H1 (cell line): Measurements from ENCODE around the gene FOXO4. TPM values are rescaled to one million over a fixed set of nuclear protein-coding genes. Genes with fewer than 3 reads are reported as not detected.

ENCODE experiments used
- CTCF ChIA-PET: fragments of 300-600 bp; sonication (Branson Sonifier 250); formaldehyde crosslinking; loops from one replicate; lab custom pipeline; 2021; ENCODE audit not compliant: partially characterized antibody; lab: Charles Lee
- POLR2A ChIA-PET: fragments of 300-600 bp; sonication (Branson Sonifier 250); formaldehyde crosslinking; loops from one replicate; lab custom pipeline; 2021; ENCODE audit warnings: inconsistent platforms; ENCODE audit not compliant: partially characterized antibody; lab: Charles Lee
- DNase-seq, 2 experiments: peaks; one replicate each; pipeline versions ENCODE4 v3.0.0 to v3.0.0-alpha.2; 2010 to 2022; ENCODE audit warnings: low spot score in 2 of 2, low read depth in 1 of 2, mixed read lengths in 1 of 2
- FAIRE-seq: peaks from 2 replicates; lab custom pipeline; 2011; peaks lifted over from hg19 to GRCh38; lab: Jason Lieb, UNC
- H2AFZ ChIP-seq: 2 replicates; pipeline ENCODE4 v1.8.1; 2012; ENCODE audit warnings: low read length, inconsistent platforms
- H2AK5ac ChIP-seq: 2 replicates; pipeline ENCODE4 v1.6.1; 2013; ENCODE audit warnings: low read depth, low read length
- H2BK120ac ChIP-seq: replicated peaks from 2 replicates; pipeline ENCODE3; 2013; ENCODE audit warnings: low read depth, low read length, inconsistent platforms
- H2BK12ac ChIP-seq: 2 replicates; pipeline ENCODE4 v1.6.1; 2013; ENCODE audit warnings: low read depth, low read length
- H2BK15ac ChIP-seq: 2 replicates; pipeline ENCODE4 v1.6.1; 2013; ENCODE audit warnings: low read length
- H2BK20ac ChIP-seq: 2 replicates; pipeline ENCODE4 v1.6.1; 2013; ENCODE audit warnings: low read length
- H2BK5ac ChIP-seq: 2 replicates; pipeline ENCODE4 v1.6.1; 2013; ENCODE audit warnings: low read depth, low read length
- H3K14ac ChIP-seq: 2 replicates; pipeline ENCODE4 v1.6.1; 2013; ENCODE audit warnings: inconsistent platforms; ENCODE audit not compliant: insufficient read length
- H3K18ac ChIP-seq: 2 replicates; pipeline ENCODE4 v1.6.1; 2013; ENCODE audit warnings: low read length; ENCODE audit errors: extremely low read depth
- H3K23ac ChIP-seq: 2 replicates; pipeline ENCODE4 v1.6.1; 2013; ENCODE audit warnings: inconsistent platforms; ENCODE audit not compliant: insufficient read length
- H3K23me2 ChIP-seq: 2 replicates; pipeline ENCODE4 v1.6.1; 2013; ENCODE audit warnings: low read depth, low read length
- H3K27ac ChIP-seq: 2 replicates; pipeline ENCODE4 v1.6.1; 2011; ENCODE audit warnings: low read depth, low read length, inconsistent platforms
- H3K27me3 ChIP-seq, 4 experiments: replicated peaks in 1 of 4; 1 replicate in 1 of 4; 2 replicates in 3 of 4; pipeline versions ENCODE4 v1.6.1 to v1.8.1; 2011 to 2013; ENCODE audit warnings: low read length in 3 of 4, mild to moderate bottlenecking in 3 of 4, inconsistent platforms in 2 of 4, mixed read lengths in 2 of 4, moderate library complexity in 1 of 4; ENCODE audit not compliant: control insufficient read depth in 3 of 4, insufficient read depth in 3 of 4; ENCODE audit errors: extremely low read depth in 1 of 4
- H3K36me3 ChIP-seq, 4 experiments: 2 replicates each; pipeline versions ENCODE4 v1.6.1 to v1.8.1; 2011 to 2013; ENCODE audit warnings: mild to moderate bottlenecking in 4 of 4, low read length in 3 of 4, moderate library complexity in 2 of 4, control low read depth in 1 of 4, inconsistent platforms in 1 of 4; ENCODE audit not compliant: insufficient read depth in 4 of 4, control insufficient read depth in 2 of 4
- H3K4ac ChIP-seq: replicated peaks from 2 replicates; pipeline ENCODE3; 2013; ENCODE audit warnings: low read length, low read depth, mixed read lengths, inconsistent platforms; ENCODE audit not compliant: insufficient read length
- H3K4me1 ChIP-seq, 4 experiments: replicated peaks in 1 of 4; 1 replicate in 1 of 4; 2 replicates in 3 of 4; pipeline versions ENCODE4 v1.6.1 to v1.8.1; 2011 to 2013; ENCODE audit warnings: low read length in 3 of 4, inconsistent platforms in 2 of 4, mixed read lengths in 1 of 4; ENCODE audit not compliant: insufficient read depth in 4 of 4, control insufficient read depth in 3 of 4
- H3K4me2 ChIP-seq, 2 experiments: 2 replicates each; pipeline versions ENCODE4 v1.6.1 to v1.8.1; 2011 to 2013; ENCODE audit warnings: low read depth in 2 of 2, low read length in 2 of 2, control low read depth in 1 of 2, inconsistent platforms in 1 of 2, mild to moderate bottlenecking in 1 of 2; ENCODE audit not compliant: insufficient read depth in 1 of 2
- H3K4me3 ChIP-seq, 4 experiments: fragments of 200-600, 300-600 bp in 1 of 4; sonication (generic), shearing (Covaris generic), sonication (Bioruptor Twin) in 1 of 4; 2 replicates each; pipeline versions ENCODE4 v1.5.1 to v1.8.1; 2011 to 2016; ENCODE audit warnings: low read length in 4 of 4, low read depth in 3 of 4, control low read depth in 2 of 4, inconsistent platforms in 2 of 4, mild to moderate bottlenecking in 2 of 4, mixed read lengths in 1 of 4, moderate library complexity in 1 of 4; ENCODE audit not compliant: insufficient read depth in 2 of 4; ENCODE audit errors: extremely low read depth in 1 of 4
- H3K56ac ChIP-seq: replicated peaks from 2 replicates; pipeline ENCODE3; 2013; ENCODE audit warnings: low read depth, mild to moderate bottlenecking, mixed read lengths, low read length, inconsistent platforms; ENCODE audit not compliant: insufficient read length
- H3K79me1 ChIP-seq: 2 replicates; pipeline ENCODE4 v1.6.1; 2013; ENCODE audit warnings: low read depth, low read length, control low read depth
- H3K79me2 ChIP-seq, 2 experiments: 2 replicates each; pipeline versions ENCODE4 v1.6.1 to v1.8.1; 2012 to 2013; ENCODE audit warnings: low read length in 2 of 2, mild to moderate bottlenecking in 2 of 2, inconsistent platforms in 1 of 2; ENCODE audit not compliant: insufficient read depth in 2 of 2, control insufficient read depth in 1 of 2
- H3K9ac ChIP-seq, 4 experiments: replicated peaks in 1 of 4; 1 replicate in 1 of 4; 2 replicates in 3 of 4; pipeline versions ENCODE4 v1.6.1 to v1.8.1; 2011 to 2013; ENCODE audit warnings: low read depth in 3 of 4, low read length in 3 of 4, control low read depth in 2 of 4, mild to moderate bottlenecking in 2 of 4, moderate library complexity in 2 of 4, inconsistent platforms in 1 of 4; ENCODE audit errors: extremely low read depth in 1 of 4
- H3K9me3 ChIP-seq, 2 experiments: 2 replicates each; pipeline versions ENCODE4 v1.6.1 to v1.8.1; 2012 to 2013; ENCODE audit warnings: mild to moderate bottlenecking in 2 of 2, moderate library complexity in 2 of 2, control low read depth in 1 of 2, inconsistent platforms in 1 of 2, low read depth in 1 of 2, low read length in 1 of 2, mixed read lengths in 1 of 2; ENCODE audit not compliant: insufficient read depth in 2 of 2
- H4K20me1 ChIP-seq, 2 experiments: replicated peaks in 1 of 2; 2 replicates each; pipeline versions ENCODE3 to v1.8.1; 2011 to 2013; ENCODE audit warnings: inconsistent platforms in 2 of 2, low read length in 2 of 2, mild to moderate bottlenecking in 1 of 2; ENCODE audit not compliant: insufficient read depth in 2 of 2, control insufficient read depth in 1 of 2
- H4K5ac ChIP-seq: 2 replicates; pipeline ENCODE4 v1.6.1; 2013; ENCODE audit warnings: low read length, low read depth, mixed read lengths, inconsistent platforms; ENCODE audit not compliant: insufficient read length
- H4K8ac ChIP-seq: 2 replicates; pipeline ENCODE4 v1.8.0; 2013; ENCODE audit warnings: mild to moderate bottlenecking, moderate library complexity, low read length, inconsistent platforms; ENCODE audit not compliant: insufficient read depth; ENCODE audit errors: extremely low read depth
- H4K91ac ChIP-seq: replicated peaks from 2 replicates; pipeline ENCODE3; 2013; ENCODE audit warnings: low read length, mixed read lengths, inconsistent platforms; ENCODE audit not compliant: insufficient read length
- ATF3 ChIP-seq: IDR thresholded peaks from 2 replicates; pipeline ENCODE4 v1.6.1; 2011; ENCODE audit warnings: low read depth, mild to moderate bottlenecking, low read length; ENCODE audit not compliant: insufficient read depth
- CREB1 ChIP-seq: IDR thresholded peaks from 2 replicates; pipeline ENCODE4 v1.6.1; 2012; ENCODE audit warnings: inconsistent platforms
- CTBP2 ChIP-seq: IDR thresholded peaks from 2 replicates; pipeline ENCODE4 v1.7.0; 2011; ENCODE audit warnings: borderline replicate concordance, mild to moderate bottlenecking, moderate library complexity, mixed read lengths, low read length; ENCODE audit not compliant: insufficient read depth, insufficient read length
- EGR1 ChIP-seq: IDR thresholded peaks from 2 replicates; pipeline ENCODE4 v1.6.1; 2011; ENCODE audit warnings: low read depth, low read length, borderline replicate concordance
- HDAC6 ChIP-seq: IDR thresholded peaks from one replicate; pipeline ENCODE4 v1.7.1; 2012; ENCODE audit warnings: low read depth, mild to moderate bottlenecking, inconsistent platforms, low read length, moderate library complexity
- NRF1 ChIP-seq: IDR thresholded peaks from 2 replicates; pipeline ENCODE4 v1.6.1; 2011; ENCODE audit warnings: mild to moderate bottlenecking, low read depth, low read length, improper control_type of control experiment
- PHF8 ChIP-seq: fragments of 200-600 bp; sonication (generic); conservative IDR thresholded peaks from 2 replicates; pipeline ENCODE4 v1.7.1; 2012; ENCODE audit warnings: low read depth, mild to moderate bottlenecking, inconsistent platforms, low read length, moderate library complexity
- SAP30 ChIP-seq: fragments of 300-600 bp; sonication (generic); IDR thresholded peaks from 2 replicates; pipeline ENCODE4 v1.7.1; 2012; ENCODE audit warnings: low read length, moderate library complexity, mild to moderate bottlenecking, inconsistent platforms; ENCODE audit not compliant: insufficient read depth, insufficient replicate concordance
- SUZ12 ChIP-seq: fragments of 200-600 bp; sonication (generic); IDR thresholded peaks from 2 replicates; pipeline ENCODE4 v1.6.1; 2012; ENCODE audit warnings: mild to moderate bottlenecking, inconsistent platforms, low read length, moderate library complexity, mixed read lengths
- TCF12 ChIP-seq: IDR thresholded peaks from 2 replicates; pipeline ENCODE4 v1.6.1; 2011; ENCODE audit warnings: low read depth, mild to moderate bottlenecking, low read length
- TEAD4 ChIP-seq: IDR thresholded peaks from 2 replicates; pipeline ENCODE4 v1.6.1; 2012; ENCODE audit warnings: low read depth, low read length, inconsistent platforms, mixed read lengths
- WGBS, 2 experiments: shearing (Covaris generic) in 1 of 2; methylation state at CpG; one replicate each; pipeline versions ENCODE4 v1.1.6 to v1.1.7; 2013 to 2015; ENCODE audit warnings: low lambda C conversion rate in 2 of 2, mixed read lengths in 2 of 2, inconsistent platforms in 1 of 2, low coverage in 1 of 2, missing lambda C conversion rate in 1 of 2; ENCODE audit not compliant: insufficient replicate concordance in 2 of 2, insufficient coverage in 1 of 2, insufficient read length in 1 of 2; ENCODE audit errors: extremely low coverage in 1 of 2, missing lambda C conversion rate in 1 of 2; 5-methylcytosine and 5-hydroxymethylcytosine counted together
- polyA plus RNA-seq, 7 experiments: library from polyadenylated mRNA; depleted of rRNA in 3 of 7; stranded (reverse) in 5 of 7; unstranded in 2 of 7; fragments of >200 nt in 5 of 7; fragments of 200-250 nt in 2 of 7; gene quantifications; 1 replicate in 5 of 7; 2 replicates in 1 of 7; 4 replicates in 1 of 7; pipeline versions ENCODE4 v1.2.1 to v1.2.3, GENCODE V29; 2011 to 2013; ENCODE audit warnings: missing spikeins in 2 of 7, mixed read lengths in 2 of 7
- total RNA-seq: library from RNA; stranded (reverse); fragmentation: NEBNext Ultra II Directional; extraction: Animal tissue kit (Norgen Biotek cat#: 25700); gene quantifications from 2 replicates; pipeline ENCODE4 v1.2.1, GENCODE V29; 2021

FOXO4 gene
- total and polyA plus RNA-seq, 2 of the 8 experiments (the other 6 are each of a cell fraction or from before 2014, with no cell fraction given) = 12.3 to 57.4 TPM

GRCh38 chrX:71111921-71112431, 16.3 kb downstream of the FOXO4 start:
- no peak overlapping the region for H2BK12ac ChIP-seq
- no peak overlapping the region for H4K91ac ChIP-seq
- H3K36me3 ChIP-seq = no peaks in the 10 kb centered on the region
- no peak overlapping the region for H3K14ac ChIP-seq
- H3K18ac ChIP-seq = no peak overlapping the region
- no peak overlapping the region for H4K8ac ChIP-seq
- no peaks in the 10 kb centered on the region for H4K20me1 ChIP-seq
- WGBS, 2 experiments = 78% methylated on average over 5 of the region's 5 CpGs; no CpG with 5 or more reads in 1 of the 2 experiments
- H3K23ac ChIP-seq = no peak overlapping the region
- no peak overlapping the region for H3K9ac ChIP-seq
- H3K56ac ChIP-seq = no peak overlapping the region
- no peaks in the 10 kb centered on the region for H3K79me1 ChIP-seq
- no peak overlapping the region for H2BK20ac ChIP-seq
- no peak overlapping the region for H2BK5ac ChIP-seq
- no peak overlapping the region for H2BK15ac ChIP-seq
- H3K27ac ChIP-seq = no peak overlapping the region
- ChIA-PET POLR2A (interaction anchor here (0.7 to 1.3 kb wide), 4 partner anchors 9 to 70 kb away, joined by 3 to 5 read pairs (median 4); no protein-coding TSS in a partner anchor), CTCF (interaction anchor here (1.5 to 1.7 kb wide), 2 partner anchors 11 to 111 kb away, joined by 4 read pairs; no protein-coding TSS in a partner anchor)
- H3K9me3 ChIP-seq = no peaks in the 10 kb centered on the region
- no peak overlapping the region for H3K4me2 ChIP-seq
- H3K4me3 ChIP-seq = no peak overlapping the region
- no peaks in the 10 kb centered on the region for H3K23me2 ChIP-seq
- H3K4me1 ChIP-seq = 0 out of 7 replicates have a peak, but pooled peaks cover 0 to 5% (median 0%) of the 10 kb centered on the region in 4 experiments
- no peak for FAIRE-seq
- H2AK5ac ChIP-seq = no peak overlapping the region
- no peak overlapping the region for H2BK120ac ChIP-seq
- H2AFZ ChIP-seq = no peak overlapping the region
- no peak for TF ChIP-seq HDAC6
- no peak for TF ChIP-seq SUZ12
- no peak for TF ChIP-seq TCF12
- TF ChIP-seq CTBP2 = no peak
- no peak for TF ChIP-seq CREB1
- no peak for TF ChIP-seq ATF3
- TF ChIP-seq SAP30 = no peak
- no peak for TF ChIP-seq EGR1
- TF ChIP-seq PHF8 = no peak
- no peak for TF ChIP-seq NRF1
- TF ChIP-seq TEAD4 = no peak
- TF ChIP-seq, all 59 proteins: peak for 0
- Histone ChIP-seq H3K79me2 (no peaks in the 10 kb centered on the region), H3K4ac (no peak overlapping the region), H3K27me3 (peaks cover 0 to 2% (median 0%) of the 10 kb centered on the region in 4 experiments; a peak in 2 of 7 replicates), H4K5ac (no peak overlapping the region)
- no peak for DNase-seq
